Lung (tissue), 12 donors: ENCODE results near the gene RAB27A. TPM values are rescaled to one million over a fixed set of nuclear protein-coding genes. Genes with fewer than 3 reads are reported as not detected.
"Not testable (repeated sequence)": the region's sequence is repeated elsewhere in the genome, so short reads cannot be mapped to it uniquely, and the experiment has no call there.

Experiments
- ATAC-seq: fragments of 200-7000 bp; cut with Tn5 transposase; one replicate; pipeline ENCODE4 v1.9.1; 2020; ENCODE audit warnings: moderate number of reproducible peaks; ENCODE audit not compliant: insufficient read depth, low FRiP score
- DNase-seq, 3 donors: peaks; one replicate each; pipeline ENCODE4 v3.0.0-alpha.2; 2013 to 2017
- H3K27ac ChIP-seq, 2 donors: one replicate each; pipeline ENCODE4 v1.5.1; 2013; ENCODE audit warnings: mild to moderate bottlenecking in 2 of 2, moderate library complexity in 2 of 2, control low read depth in 1 of 2, inconsistent platforms in 1 of 2, low read depth in 1 of 2, low read length in 1 of 2
- H3K27me3 ChIP-seq, 3 donors: one replicate each; pipeline ENCODE4 v1.5.1; 2013; ENCODE audit warnings: low read length in 2 of 3; ENCODE audit not compliant: control insufficient read depth in 3 of 3, insufficient read depth in 3 of 3
- H3K36me3 ChIP-seq, 4 donors: one replicate each; pipeline ENCODE4 v1.5.1; 2013; ENCODE audit warnings: low read length in 4 of 4, mild to moderate bottlenecking in 1 of 4, moderate library complexity in 1 of 4; ENCODE audit not compliant: control insufficient read depth in 4 of 4, insufficient read depth in 4 of 4
- H3K4me1 ChIP-seq, 5 donors: one replicate each; pipeline ENCODE4 v1.5.1; 2013; ENCODE audit warnings: low read length in 5 of 5, mild to moderate bottlenecking in 2 of 5, moderate library complexity in 1 of 5; ENCODE audit not compliant: control insufficient read depth in 5 of 5, insufficient read depth in 5 of 5
- H3K4me3 ChIP-seq: one replicate; pipeline ENCODE4 v1.5.1; 2013; ENCODE audit warnings: mild to moderate bottlenecking, control low read depth, moderate library complexity
- H3K9ac ChIP-seq, 2 donors: one replicate each; pipeline ENCODE4 v1.5.1; 2013; ENCODE audit warnings: low read length in 2 of 2, control low read depth in 1 of 2; ENCODE audit not compliant: insufficient read depth in 1 of 2
- H3K9me3 ChIP-seq, 4 donors: one replicate each; pipeline ENCODE4 v1.5.1; 2013; ENCODE audit warnings: low read length in 3 of 4, mild to moderate bottlenecking in 1 of 4, moderate library complexity in 1 of 4; ENCODE audit not compliant: control insufficient read depth in 4 of 4, insufficient read depth in 3 of 4
- CTCF ChIP-seq: IDR thresholded peaks from 2 replicates; pipeline ENCODE4 v1.5.1; 2012; ENCODE audit warnings: mild to moderate bottlenecking; ENCODE audit errors: control extremely low read depth, extremely low read depth
- whole genome bisulfite sequencing, 2 donors: extraction: QIAGEN DNeasy Blood & Tissue Kit; methylation state at CpG; one replicate each; pipeline ENCODE4 v1.1.7; 2013; 5-methylcytosine and 5-hydroxymethylcytosine counted together
- polyA plus RNA-seq, 2 donors: library from polyadenylated mRNA; stranded (reverse); fragments of 200-250 nt; gene quantifications; one replicate each; pipeline ENCODE4 v1.2.1, GENCODE V29; 2013
- total RNA-seq, 2 donors: library from RNA; depleted of rRNA in 1 of 2; stranded (reverse); fragments of >200 nt in 1 of 2; gene quantifications; one replicate each; pipeline ENCODE4 v1.2.1, GENCODE V29; 2014 to 2021
- donor health status: control.
- donor health status: control.
- donor health status: Bipolar disorder and iron deficiency.
- donor health status: healthy.
- donor health status: DM: yes; HTN: yes; CAD: no.

Gene RAB27A
- total and polyA plus RNA-seq, 4 donors: 24.4 to 77.1 (median 63.4) TPM

GRCh38 chr15:55288006-55288717 lies 1.5 kb downstream of the RAB27A start:
- no peak for ATAC-seq
- Histone ChIP-seq H3K4me1 (peaks cover 0 to 25% (median 8%) of the 10 kb centered on the region in 5 donors), H3K4me3 (no peak overlapping the region), H3K27me3 (no peaks in the 10 kb centered on the region), H3K9ac (peak overlapping the region in 1 of 2 donors; percentile 69), H3K9me3 (no peaks in the 10 kb centered on the region), H3K36me3 (no peaks in the 10 kb centered on the region), H3K27ac (no peak overlapping the region)
- 57 to 59% methylated on average over 8 of the region's 8 CpGs for WGBS, 2 donors
- no peak for TF ChIP-seq CTCF
- DNase-seq: peak in 1 of 3 donors; percentile 29

GRCh38 chr15:55286442-55287189 lies 3.0 kb downstream of the RAB27A start:
- ATAC-seq, H3K4me3 ChIP-seq, H3K9me3 ChIP-seq, DNase-seq, H3K36me3 ChIP-seq, H3K27me3 ChIP-seq, H3K27ac ChIP-seq, H3K9ac ChIP-seq: not testable (repeated sequence)
- H3K4me1 ChIP-seq: peaks cover 0 to 32% (median 10%) of the 10 kb centered on the region in 5 donors
- WGBS, 2 donors: 94 to 98% methylated on average over 9 to 10 of the region's 10 CpGs

GRCh38 chr15:55284426-55284825 lies 5.2 kb downstream of the RAB27A start:
- Histone ChIP-seq H3K9me3 (no peaks in the 10 kb centered on the region), H3K9ac (no peak overlapping the region), H3K4me3 (no peak overlapping the region), H3K4me1 (peaks cover 0 to 32% (median 10%) of the 10 kb centered on the region in 5 donors), H3K27me3 (no peaks in the 10 kb centered on the region), H3K27ac (no peak overlapping the region), H3K36me3 (no peaks in the 10 kb centered on the region)
- TF ChIP-seq CTCF: no peak
- WGBS, 2 donors: 50 to 69% methylated on average over 1 of the region's 1 CpG
- DNase-seq (peak in 2 of 3 donors; percentile 51 to 75), ATAC-seq (no peak)
